ENCODE measurements around the gene CYP4F11. TPM values are rescaled to one million over a fixed set of nuclear protein-coding genes. Genes with fewer than 3 reads are reported as not detected.
"Not testable (repeated sequence)": the region's sequence is repeated elsewhere in the genome, so short reads cannot be mapped to it uniquely, and the experiment has no call there.

The CYP4F11 gene
- total RNA-seq, 6 donors from 2014 or later: 0.26 to 3.1 (median 2.1) TPM; not detected in 1

GRCh38 chr19:15913384-15913783 lies 20.9 kb downstream of the CYP4F11 start:
- Histone ChIP-seq H3K27me3 (peaks cover 0 to 8% (median 4%) of the 10 kb centered on the region in 4 donors), H3K9me3 (peaks cover 0 to 14% (median 12%) of the 10 kb centered on the region in 4 donors)
- 64 to 75% methylated on average over 4 to 6 of the region's 6 CpGs for WGBS, 2 donors

GRCh38 chr19:15911599-15912235 lies 22.6 kb downstream of the CYP4F11 start:
- TF ChIP-seq POLR2A (IDR thresholded peaks at IDR 0.05) (no peak), EP300 (IDR thresholded peaks at IDR 0.05) (no peak), CTCF (IDR thresholded peaks at IDR 0.05) (no peak), POLR2AphosphoS5 (IDR thresholded peaks at IDR 0.05) (no peak)
- DNase-seq: peak in 1 of 2 donors; percentile 82
- H3K9me3 ChIP-seq: peaks cover 0 to 14% (median 12%) of the 10 kb centered on the region in 4 donors
- peaks cover 0 to 6% (median 0%) of the 10 kb centered on the region in 4 donors for H3K4me1 ChIP-seq
- peak overlapping the region in 1 of 4 donors; percentile 1 for H3K4me3 ChIP-seq
- no peaks in the 10 kb centered on the region for H3K36me3 ChIP-seq
- H3K27me3 ChIP-seq: peaks cover 0 to 8% (median 4%) of the 10 kb centered on the region in 4 donors
- no peak for ATAC-seq (ENCODE audit: low FRiP score in 2 of 2)
- 3 to 8% methylated on average over 33 to 34 of the region's 44 CpGs for WGBS, 2 donors
- H3K27ac ChIP-seq: no peak overlapping the region

More at GRCh38 chr19:15913384-15913783, 20.9 kb downstream of the CYP4F11 start:
- Histone ChIP-seq H3K4me1 (peaks cover 0 to 6% (median 0%) of the 10 kb centered on the region in 4 donors), H3K27ac (no peak overlapping the region), H3K4me3 (no peak overlapping the region), H3K36me3 (no peaks in the 10 kb centered on the region)
- ATAC-seq (ENCODE audit: low FRiP score in 2 of 2) (no peak), DNase-seq (no peak)
- TF ChIP-seq CTCF (IDR thresholded peaks at IDR 0.05): no peak
- TF ChIP-seq POLR2AphosphoS5 (IDR thresholded peaks at IDR 0.05): no peak
- no peak for TF ChIP-seq POLR2A (IDR thresholded peaks at IDR 0.05)

- Histone ChIP-seq H3K9me3 (no peaks in the 10 kb centered on the region), H3K4me3 (no peak overlapping the region), H3K36me3 (no peaks in the 10 kb centered on the region), H3K27me3 (no peaks in the 10 kb centered on the region), H3K4me1 (no peaks in the 10 kb centered on the region), H3K27ac (no peak overlapping the region)
- no peak for ATAC-seq (ENCODE audit: low FRiP score in 2 of 2)
- DNase-seq: no peak
- TF ChIP-seq EP300 (IDR thresholded peaks at IDR 0.05) (no peak), POLR2AphosphoS5 (IDR thresholded peaks at IDR 0.05) (no peak), CTCF (IDR thresholded peaks at IDR 0.05) (no peak), POLR2A (IDR thresholded peaks at IDR 0.05) (no peak)
Observed at GRCh38 chr19:15905026-15905425, 29.3 kb downstream of the CYP4F11 start.

- H3K9me3 ChIP-seq; H3K27me3 ChIP-seq; H3K27ac ChIP-seq; H3K4me1 ChIP-seq; H3K36me3 ChIP-seq; ATAC-seq (ENCODE audit: low FRiP score in 2 of 2); H3K4me3 ChIP-seq: not testable (repeated sequence)
- peak in 1 of 2 donors; percentile 78 for DNase-seq
- 91 to 95% methylated on average over 22 to 25 of the region's 29 CpGs for WGBS, 2 donors
Observed at GRCh38 chr19:15902898-15903297, 31.4 kb downstream of the CYP4F11 start.

GRCh38 chr19:15902254-15902653 lies 32.1 kb downstream of the CYP4F11 start:
- Histone ChIP-seq H3K4me3 (no peak overlapping the region), H3K27ac (no peak overlapping the region), H3K27me3 (peaks cover 0 to 5% (median 0%) of the 10 kb centered on the region in 4 donors), H3K4me1 (peaks cover 0 to 5% (median 0%) of the 10 kb centered on the region in 4 donors), H3K36me3 (no peaks in the 10 kb centered on the region), H3K9me3 (no peaks in the 10 kb centered on the region)
- TF ChIP-seq POLR2AphosphoS5 (IDR thresholded peaks at IDR 0.05) (no peak), POLR2A (IDR thresholded peaks at IDR 0.05) (no peak)
- WGBS, 2 donors: 86 to 89% methylated on average over 4 to 11 of the region's 11 CpGs
- DNase-seq: no peak
- no peak for ATAC-seq (ENCODE audit: low FRiP score in 2 of 2)

GRCh38 chr19:15900504-15900903 lies 33.8 kb downstream of the CYP4F11 start:
- Histone ChIP-seq H3K27me3 (peaks cover 0 to 5% (median 0%) of the 10 kb centered on the region in 4 donors), H3K9me3 (no peaks in the 10 kb centered on the region), H3K4me3 (no peak overlapping the region), H3K27ac (no peak overlapping the region), H3K36me3 (no peaks in the 10 kb centered on the region), H3K4me1 (peaks cover 0 to 5% (median 0%) of the 10 kb centered on the region in 4 donors)
- no peak for TF ChIP-seq POLR2A (IDR thresholded peaks at IDR 0.05)
- no peak for TF ChIP-seq EP300 (IDR thresholded peaks at IDR 0.05)
- TF ChIP-seq POLR2AphosphoS5 (IDR thresholded peaks at IDR 0.05): no peak
- no peak for TF ChIP-seq CTCF (IDR thresholded peaks at IDR 0.05)
- WGBS, 2 donors: 65 to 73% methylated on average over 10 to 11 of the region's 11 CpGs
- ATAC-seq (ENCODE audit: low FRiP score in 2 of 2) (no peak), DNase-seq (no peak)

- not testable (repeated sequence) for H3K9me3 ChIP-seq; H3K4me1 ChIP-seq; H3K27me3 ChIP-seq; DNase-seq; H3K36me3 ChIP-seq; ATAC-seq (ENCODE audit: low FRiP score in 2 of 2); H3K27ac ChIP-seq
- WGBS, 2 donors: 18 to 19% methylated on average over 10 to 14 of the region's 15 CpGs
- peak overlapping the region in 1 of 4 donors; percentile 20 for H3K4me3 ChIP-seq
Observed at GRCh38 chr19:15900032-15900431, 34.3 kb downstream of the CYP4F11 start.

- not testable (repeated sequence) for H3K9me3 ChIP-seq; H3K27ac ChIP-seq; ATAC-seq (ENCODE audit: low FRiP score in 2 of 2); H3K27me3 ChIP-seq; H3K36me3 ChIP-seq; H3K4me1 ChIP-seq
- DNase-seq: peak in 1 of 2 donors; percentile 75
- WGBS, 2 donors: 26 to 41% methylated on average over 4 to 13 of the region's 30 CpGs
- H3K4me3 ChIP-seq: peak overlapping the region in 1 of 4 donors; percentile 20
Observed at GRCh38 chr19:15899561-15899960, 34.8 kb downstream of the CYP4F11 start.

Data from upper lobe of left lung (tissue), 6 donors.